ENCODE measurements around the gene TRIM24. TPM values are rescaled to one million over a fixed set of nuclear protein-coding genes. Genes with fewer than 3 reads are reported as not detected.

Gene TRIM24
- polyA plus RNA-seq, 1 donor (not counting 4 experiments of a cell fraction or from before 2014, with no cell fraction given), result 7.9 TPM

DNA sequence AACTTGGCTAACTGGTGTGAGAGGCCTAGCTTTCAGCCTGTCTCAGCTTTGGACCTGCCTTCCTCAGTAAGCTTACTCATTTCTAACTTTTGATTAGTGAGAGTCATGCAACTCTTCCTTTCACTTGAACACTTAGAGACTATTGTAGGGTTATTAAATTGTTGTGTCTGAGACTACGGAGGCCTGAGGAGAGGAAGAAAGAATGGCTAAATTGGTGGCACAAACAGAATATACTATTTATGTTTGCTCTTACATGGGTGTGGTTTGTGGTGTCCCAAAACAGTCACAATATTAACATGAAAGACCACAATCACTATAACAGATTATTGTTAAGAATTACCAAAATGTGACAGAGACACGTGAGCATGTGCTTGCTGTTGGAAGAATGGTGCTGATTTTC lies 82.1 kb downstream of the TRIM24 start:
- dilution Hi-C loops (cut with MboI; ENCODE audit: extremely low pct_ligation_motif_present, low sequenced_read_pairs), result no loop called here
- Histone ChIP-seq H3K27me3 (ENCODE audit: control insufficient read depth, extremely low read depth, insufficient read depth, low read length) (no peaks in the 10 kb centered on the region), H3K79me2 (ENCODE audit: control insufficient read depth, insufficient read depth, low read length) (no peaks in the 10 kb centered on the region), H4K20me1 (ENCODE audit: control insufficient read depth, extremely low read depth, insufficient read depth, low read length) (no peaks in the 10 kb centered on the region), H3K4me2 (ENCODE audit: control insufficient read depth, extremely low read depth, insufficient read depth, low read depth, low read length) (no peak overlapping the region), H3K9ac (ENCODE audit: control insufficient read depth, extremely low read depth, insufficient read depth, low read length) (no peak overlapping the region), H3K9me1 (ENCODE audit: control insufficient read depth, extremely low read depth, insufficient read depth, low read length) (no peaks in the 10 kb centered on the region), H3K36me3 (ENCODE audit: control insufficient read depth in 2 of 2, extremely low read depth in 1 of 2, insufficient read depth in 2 of 2, low read length in 2 of 2) (no peaks in the 10 kb centered on the region), H3K4me1 (ENCODE audit: control insufficient read depth, extremely low read depth, insufficient read depth, low read length) (no peaks in the 10 kb centered on the region), H3K9me3 (ENCODE audit: control insufficient read depth, low read depth, low read length) (no peaks in the 10 kb centered on the region), H2AFZ (ENCODE audit: control insufficient read depth, low read length) (no peak overlapping the region), H3K4me3 (ENCODE audit: control insufficient read depth in 2 of 3, extremely low read depth in 1 of 3, insufficient read depth in 2 of 3, low read depth in 1 of 3, low read length in 3 of 3) (no peak overlapping the region), H3K27ac (ENCODE audit: control insufficient read depth, insufficient read depth, low read length) (no peak overlapping the region)
- DNase-seq (ENCODE audit: low read depth, low spot score) (no peak), FAIRE-seq (no peak)
- TF ChIP-seq, protein P1, sequence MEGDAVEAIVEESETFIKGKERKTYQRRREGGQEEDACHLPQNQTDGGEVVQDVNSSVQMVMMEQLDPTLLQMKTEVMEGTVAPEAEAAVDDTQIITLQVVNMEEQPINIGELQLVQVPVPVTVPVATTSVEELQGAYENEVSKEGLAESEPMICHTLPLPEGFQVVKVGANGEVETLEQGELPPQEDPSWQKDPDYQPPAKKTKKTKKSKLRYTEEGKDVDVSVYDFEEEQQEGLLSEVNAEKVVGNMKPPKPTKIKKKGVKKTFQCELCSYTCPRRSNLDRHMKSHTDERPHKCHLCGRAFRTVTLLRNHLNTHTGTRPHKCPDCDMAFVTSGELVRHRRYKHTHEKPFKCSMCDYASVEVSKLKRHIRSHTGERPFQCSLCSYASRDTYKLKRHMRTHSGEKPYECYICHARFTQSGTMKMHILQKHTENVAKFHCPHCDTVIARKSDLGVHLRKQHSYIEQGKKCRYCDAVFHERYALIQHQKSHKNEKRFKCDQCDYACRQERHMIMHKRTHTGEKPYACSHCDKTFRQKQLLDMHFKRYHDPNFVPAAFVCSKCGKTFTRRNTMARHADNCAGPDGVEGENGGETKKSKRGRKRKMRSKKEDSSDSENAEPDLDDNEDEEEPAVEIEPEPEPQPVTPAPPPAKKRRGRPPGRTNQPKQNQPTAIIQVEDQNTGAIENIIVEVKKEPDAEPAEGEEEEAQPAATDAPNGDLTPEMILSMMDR (optimal IDR thresholded peaks at IDR 0.05 in 1 of 3, IDR thresholded peaks at IDR 0.05 in 1 of 3, conservative IDR thresholded peaks at IDR 0.05 in 1 of 3; ENCODE audit: extremely low read depth in 1 of 3, insufficient read depth in 2 of 3, low read length in 3 of 3), result no peak
- no peak for TF ChIP-seq EZH2 (IDR thresholded peaks at IDR 0.05; ENCODE audit: low read length)

DNA sequence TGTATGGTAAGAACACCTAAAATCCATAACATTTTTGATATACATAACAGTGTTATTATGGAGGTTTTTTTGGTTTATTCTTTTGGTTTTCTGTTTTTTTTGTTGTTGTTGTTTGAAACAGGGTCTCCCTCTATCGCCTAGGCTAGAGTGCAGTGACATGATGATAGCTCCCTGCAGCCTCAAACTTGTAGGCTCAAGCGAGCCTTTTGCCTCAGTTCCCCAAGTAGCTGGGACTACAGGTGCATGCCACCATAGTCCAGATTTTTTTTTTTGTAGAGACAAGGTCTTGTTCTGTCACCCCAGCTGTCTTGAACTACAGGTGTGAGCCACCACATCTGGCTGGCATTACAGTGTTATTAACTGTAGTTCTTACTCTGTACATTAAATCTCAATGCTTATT lies 83.7 kb downstream of the TRIM24 start:
- TF ChIP-seq, protein P1 (optimal IDR thresholded peaks at IDR 0.05 in 1 of 3, IDR thresholded peaks at IDR 0.05 in 1 of 3, conservative IDR thresholded peaks at IDR 0.05 in 1 of 3; ENCODE audit: extremely low read depth in 1 of 3, insufficient read depth in 2 of 3, low read length in 3 of 3), result no peak
- TF ChIP-seq EZH2 (IDR thresholded peaks at IDR 0.05; ENCODE audit: low read length), result no peak
- H3K79me2 ChIP-seq (ENCODE audit: control insufficient read depth, insufficient read depth, low read length), result no peaks in the 10 kb centered on the region
- H3K4me1 ChIP-seq (ENCODE audit: control insufficient read depth, extremely low read depth, insufficient read depth, low read length), result no peaks in the 10 kb centered on the region
- FAIRE-seq (no peak), DNase-seq (ENCODE audit: low read depth, low spot score) (no peak)
- dilution Hi-C loops (cut with MboI; ENCODE audit: extremely low pct_ligation_motif_present, low sequenced_read_pairs), result no loop called here
- no peak overlapping the region for H3K4me2 ChIP-seq (ENCODE audit: control insufficient read depth, extremely low read depth, insufficient read depth, low read depth, low read length)
- H3K27me3 ChIP-seq (ENCODE audit: control insufficient read depth, extremely low read depth, insufficient read depth, low read length), result no peaks in the 10 kb centered on the region
- no peaks in the 10 kb centered on the region for H3K9me1 ChIP-seq (ENCODE audit: control insufficient read depth, extremely low read depth, insufficient read depth, low read length)
- H3K9ac ChIP-seq (ENCODE audit: control insufficient read depth, extremely low read depth, insufficient read depth, low read length), result no peak overlapping the region
- H4K20me1 ChIP-seq (ENCODE audit: control insufficient read depth, extremely low read depth, insufficient read depth, low read length), result no peaks in the 10 kb centered on the region
- H3K4me3 ChIP-seq (ENCODE audit: control insufficient read depth in 2 of 3, extremely low read depth in 1 of 3, insufficient read depth in 2 of 3, low read depth in 1 of 3, low read length in 3 of 3), result no peak overlapping the region
- H3K27ac ChIP-seq (ENCODE audit: control insufficient read depth, insufficient read depth, low read length), result no peak overlapping the region
- no peaks in the 10 kb centered on the region for H3K36me3 ChIP-seq (ENCODE audit: control insufficient read depth in 2 of 2, extremely low read depth in 1 of 2, insufficient read depth in 2 of 2, low read length in 2 of 2)
- H3K9me3 ChIP-seq (ENCODE audit: control insufficient read depth, low read depth, low read length), result no peaks in the 10 kb centered on the region
- H2AFZ ChIP-seq (ENCODE audit: control insufficient read depth, low read length), result no peak overlapping the region
